GM12872 (cell line): ENCODE results near the gene CSF3R.

Experiments used
- CTCF ChIP-seq: IDR thresholded peaks from 3 replicates; pipeline ENCODE4 v1.5.1; 2011; ENCODE audit warnings: low read depth, mild to moderate bottlenecking, low read length, moderate library complexity; ENCODE audit not compliant: insufficient read depth

The CSF3R gene

GRCh38 chr1:36524359-36525062 lies 41.8 kb upstream of the CSF3R start:
- no peak for TF ChIP-seq CTCF

- TF ChIP-seq CTCF = no peak
Observed at GRCh38 chr1:36523850-36524249, 41.1 kb upstream of the CSF3R start.

- no peak for TF ChIP-seq CTCF
Observed at GRCh38 chr1:36523230-36523495, 40.5 kb upstream of the CSF3R start.

GRCh38 chr1:36522461-36523229 lies 39.9 kb upstream of the CSF3R start:
- TF ChIP-seq CTCF = no peak

GRCh38 chr1:36522021-36522420 lies 39.3 kb upstream of the CSF3R start:
- TF ChIP-seq CTCF = no peak

GRCh38 chr1:36520771-36521420 lies 38.2 kb upstream of the CSF3R start:
- no peak for TF ChIP-seq CTCF

GRCh38 chr1:36520056-36520455 lies 37.3 kb upstream of the CSF3R start:
- TF ChIP-seq CTCF = no peak
